CD4-positive, alpha-beta T cell treated with Interleukin-21 for 1 hour (primary cell): Measurements from ENCODE around the gene PAX5.

Experiments
- DNase-seq: peaks from one replicate; pipeline ENCODE4 v3.0.0-alpha.2; 2020

PAX5 gene

DNA sequence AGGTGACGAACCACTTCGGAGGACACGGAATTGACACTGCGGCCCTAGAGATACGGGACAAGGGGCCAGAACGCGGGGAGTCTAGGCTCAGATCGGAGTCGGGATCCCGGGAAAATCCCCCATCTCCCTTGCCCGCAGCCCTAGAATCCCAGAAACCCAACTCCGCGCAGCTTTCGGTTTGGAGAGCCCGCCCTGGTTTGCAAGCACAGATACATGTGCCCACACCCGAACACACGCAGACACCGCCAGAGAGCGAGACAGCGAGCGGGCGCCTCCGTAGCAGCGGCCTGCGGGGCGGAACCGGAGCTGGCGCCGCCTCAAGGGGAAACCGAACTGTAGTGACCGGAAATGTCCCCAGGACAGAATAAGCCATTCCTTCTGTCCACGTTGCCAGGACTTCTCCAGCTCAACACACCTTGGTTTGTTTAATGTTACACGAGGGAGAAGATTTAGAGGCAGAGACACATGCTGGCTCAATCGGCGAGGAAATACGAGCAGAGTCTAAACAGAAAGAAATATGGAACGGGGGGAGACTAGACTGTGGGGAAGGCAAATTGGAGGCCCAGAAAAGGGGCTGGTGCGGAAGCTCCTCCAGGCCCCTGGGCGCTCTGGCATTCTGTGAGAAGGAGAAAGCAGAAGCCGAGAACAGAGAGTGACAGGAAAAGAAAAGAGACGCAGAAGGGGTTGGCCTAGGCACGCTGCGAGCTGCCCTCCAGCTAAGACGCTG is 2.9 kb upstream of the PAX5 start:
- DNase-seq = peak; percentile 47

- DNase-seq = no peak
These were observed 2.3 kb upstream of the PAX5 start for GRCh38 chr9:37036371-37036775.

- DNase-seq = no peak
These were observed 1.7 kb upstream of the PAX5 start for GRCh38 chr9:37035648-37036370.

DNA sequence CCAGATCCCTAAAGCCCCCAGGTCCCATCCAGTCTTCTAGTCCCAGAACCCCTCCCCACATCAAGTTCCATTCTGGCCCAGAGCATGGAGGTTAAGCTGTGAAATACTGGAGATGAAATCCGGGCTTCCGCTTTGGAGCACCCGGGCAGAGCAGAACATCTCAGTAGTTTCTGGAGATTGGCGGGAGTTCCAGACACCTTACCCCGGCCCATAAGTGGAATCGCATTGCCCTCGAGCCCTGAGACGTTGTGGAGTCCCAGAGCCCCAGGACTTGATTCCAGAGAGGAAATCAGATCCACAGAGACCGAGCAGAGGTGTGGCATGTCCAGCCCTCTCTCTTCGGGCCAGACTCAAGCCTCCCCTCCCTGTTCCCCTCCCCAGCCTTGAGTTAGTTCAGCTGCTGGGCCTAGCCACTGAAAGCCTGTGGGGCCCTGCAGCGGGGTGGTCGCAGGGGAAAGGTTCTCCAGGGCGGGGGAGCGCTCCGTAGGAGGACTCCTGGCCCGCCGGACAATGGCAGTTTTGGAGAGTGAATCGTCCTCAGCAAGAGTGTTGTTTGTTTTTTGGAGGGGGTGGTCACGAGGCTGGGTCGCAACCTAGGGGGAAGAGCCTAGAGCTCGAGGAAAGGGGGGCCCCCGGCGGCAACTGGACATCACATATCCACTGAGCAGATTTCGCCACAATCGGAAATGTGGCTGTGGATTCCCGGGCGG is 1.0 kb upstream of the PAX5 start:
- DNase-seq = no peak

- no peak for DNase-seq
These were observed 353 bp upstream of the PAX5 start for GRCh38 chr9:37034305-37034937.

DNA sequence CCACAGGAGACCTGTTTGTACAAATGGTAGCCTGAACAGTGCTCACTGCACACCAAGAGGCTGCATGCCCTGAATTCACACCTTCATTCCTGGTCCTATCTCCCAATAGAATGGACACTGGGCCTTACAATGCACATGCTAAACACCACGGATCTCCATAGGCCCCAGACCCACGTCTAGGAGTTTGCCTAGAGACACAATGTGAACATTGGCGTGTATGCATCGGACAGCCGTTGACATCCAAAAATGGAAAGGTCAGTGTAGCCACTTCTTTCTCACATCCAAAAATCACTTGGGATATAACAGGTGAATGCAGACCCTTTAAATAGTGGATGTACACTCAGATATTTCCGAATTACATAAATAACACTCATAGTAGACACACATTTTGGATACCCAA is 927 bp downstream of the PAX5 start:
- no peak for DNase-seq

GRCh38 chr9:37032713-37033112 is 1.4 kb downstream of the PAX5 start:
- no peak for DNase-seq

DNA sequence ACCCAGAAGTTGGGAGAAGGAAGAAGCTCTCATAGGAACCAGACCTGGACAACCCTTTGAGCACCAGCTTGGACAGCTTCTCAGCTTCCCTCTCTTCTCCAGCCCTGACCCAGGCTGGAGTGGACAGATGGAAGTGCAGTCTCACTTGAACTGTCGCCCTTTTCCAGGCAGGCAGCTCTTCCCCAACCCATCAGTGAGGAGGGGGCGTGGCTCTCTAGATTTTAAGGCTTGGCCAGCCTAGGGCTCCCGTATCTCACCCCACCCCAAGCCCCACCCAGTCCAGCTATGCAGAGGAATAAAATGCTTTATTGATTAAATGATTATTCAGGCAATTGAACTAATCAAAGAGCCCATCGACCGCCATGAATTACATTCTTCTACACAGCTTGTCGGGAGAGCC is 2.2 kb downstream of the PAX5 start:
- no peak for DNase-seq

GRCh38 chr9:37031081-37031480 is 3.0 kb downstream of the PAX5 start:
- no peak for DNase-seq

DNA sequence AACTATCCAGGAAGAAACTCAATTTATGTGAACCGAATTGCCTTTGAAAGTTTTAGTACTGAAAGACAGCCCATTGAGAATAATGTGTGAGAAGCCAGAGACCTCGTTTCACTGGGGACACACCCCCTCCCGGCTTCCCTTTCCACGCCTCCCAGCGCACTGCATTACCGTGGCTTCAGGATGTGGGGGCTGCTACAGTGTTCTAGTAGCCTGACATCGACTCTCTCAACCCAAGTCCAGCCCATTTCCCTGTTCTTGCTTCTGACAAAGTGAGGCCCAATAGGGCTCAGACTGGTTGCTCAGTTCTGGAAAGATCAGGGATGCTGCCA is 3.5 kb downstream of the PAX5 start:
- DNase-seq = no peak

DNA sequence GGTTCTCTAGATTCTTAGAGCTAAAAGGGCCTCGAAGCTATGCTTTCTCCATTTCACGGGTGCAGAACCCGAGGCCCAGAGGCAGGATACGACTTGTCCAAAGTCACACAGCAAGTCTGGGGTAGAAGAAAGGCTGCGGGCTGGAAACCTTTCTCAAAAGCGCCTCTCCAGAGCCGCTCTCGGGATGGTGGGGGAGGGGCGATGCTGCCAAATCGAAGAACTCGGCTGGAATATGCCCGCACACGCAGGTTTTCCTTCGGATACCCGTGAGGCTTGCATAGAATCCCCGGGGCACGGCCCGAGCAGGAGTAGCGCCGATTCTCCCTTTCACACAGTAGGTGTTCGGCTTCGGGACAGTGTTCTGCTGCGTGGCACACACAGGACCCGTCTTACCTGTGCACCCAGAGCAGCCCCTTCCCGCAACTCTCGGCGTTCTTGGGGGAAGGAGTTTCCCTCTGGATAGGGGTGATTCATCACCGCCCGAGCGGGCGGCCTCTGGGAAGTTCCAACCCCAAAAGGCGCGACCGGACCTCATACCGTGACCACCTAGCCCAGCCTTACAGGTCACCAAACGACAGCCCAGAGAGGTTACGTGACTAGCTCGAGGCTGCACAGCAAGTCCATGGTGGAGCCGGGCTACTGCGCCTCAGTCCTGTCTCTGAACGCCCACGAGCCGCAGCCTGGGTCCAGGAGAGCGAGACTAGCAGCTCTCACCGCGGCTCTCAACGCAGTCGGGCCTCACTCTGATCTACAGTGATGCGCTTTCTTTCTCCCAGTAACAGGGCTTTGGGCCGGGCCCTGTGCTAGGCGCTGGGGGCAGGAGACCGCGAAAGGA is 4.1 kb downstream of the PAX5 start:
- no peak for DNase-seq

DNA sequence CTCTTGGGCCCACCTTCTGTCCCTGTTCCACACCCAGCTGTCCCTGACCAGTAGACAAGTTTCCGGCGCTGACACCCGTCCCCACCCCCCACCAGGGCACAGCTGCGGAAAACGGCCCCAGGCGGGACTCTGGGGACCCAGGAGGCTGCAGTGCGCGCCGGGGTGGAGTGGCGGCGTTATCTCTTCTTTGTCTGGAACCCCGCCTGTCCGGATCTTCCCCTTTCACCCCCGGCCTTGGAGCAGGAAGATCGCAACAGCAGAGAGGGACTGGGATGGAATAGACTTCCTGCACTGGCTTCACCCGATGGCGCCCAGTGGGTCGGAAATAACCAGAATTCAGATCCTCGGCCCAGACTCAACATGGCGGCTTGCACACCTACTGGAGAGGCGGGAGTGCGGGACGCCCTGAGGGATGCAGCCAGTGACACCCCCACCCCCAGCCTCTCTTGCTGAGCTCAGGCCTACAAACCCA is 4.7 kb downstream of the PAX5 start:
- DNase-seq = no peak

- no peak for DNase-seq
These were observed 5.5 kb downstream of the PAX5 start for GRCh38 chr9:37028420-37029031.

GRCh38 chr9:37027582-37028419 is 6.3 kb downstream of the PAX5 start:
- DNase-seq = peak; percentile 86

GRCh38 chr9:37026931-37027581 is 7.0 kb downstream of the PAX5 start:
- DNase-seq = no peak

DNA sequence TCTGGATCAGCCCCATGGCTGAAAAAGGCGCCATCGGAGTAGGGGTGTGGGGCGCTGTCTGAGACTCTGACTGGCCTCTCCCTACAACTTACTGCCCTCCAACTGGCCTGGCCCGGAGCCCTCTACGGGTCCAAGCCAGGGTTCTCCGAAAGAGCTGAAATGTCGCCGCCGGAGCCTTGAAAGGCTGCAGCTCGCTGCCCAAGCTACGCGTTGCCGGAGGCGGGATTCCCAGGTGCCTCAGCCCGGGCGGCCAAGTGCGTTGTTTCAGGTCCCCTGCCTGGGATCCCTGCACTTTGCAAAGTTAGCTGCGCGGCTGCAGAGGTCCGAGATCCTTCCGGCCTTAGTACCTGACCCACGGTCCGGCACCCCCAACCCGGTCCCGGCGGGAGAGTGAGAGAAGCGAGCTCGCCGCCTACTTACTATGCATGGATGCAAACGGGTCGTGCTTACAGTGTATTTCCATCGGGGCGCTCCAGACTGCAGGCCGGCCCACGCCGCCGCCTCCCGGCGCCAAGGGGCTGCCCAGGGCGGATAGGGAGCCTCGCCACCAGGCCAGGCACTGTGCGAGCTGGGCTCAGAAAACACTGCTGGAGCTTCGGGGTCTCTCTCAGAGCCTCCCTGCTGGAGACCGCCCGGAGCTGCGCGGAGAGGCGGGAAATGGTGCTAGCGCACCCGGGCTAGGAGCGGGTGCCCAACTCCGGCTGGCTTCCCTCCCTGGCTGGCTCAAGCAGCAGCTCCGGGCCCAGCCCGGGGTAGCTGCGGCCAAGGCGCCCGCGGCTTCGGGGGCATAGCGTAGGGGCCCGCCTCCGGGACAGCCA is 7.7 kb downstream of the PAX5 start:
- DNase-seq = no peak

DNA sequence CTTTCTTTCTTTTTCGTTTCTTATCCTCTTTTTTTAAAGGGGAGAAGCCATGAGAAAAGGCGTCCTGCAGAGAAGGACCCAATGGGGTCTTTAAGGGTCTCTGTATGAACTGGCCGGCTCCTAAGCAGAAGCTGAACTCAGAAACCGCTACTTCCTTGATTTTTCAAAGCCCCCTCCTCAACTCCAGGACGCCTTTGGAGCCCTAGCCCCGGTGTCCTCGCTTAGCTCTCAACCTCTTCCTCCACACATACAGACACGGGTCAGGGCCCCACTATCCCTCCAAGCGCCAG is 8.3 kb downstream of the PAX5 start:
- no peak for DNase-seq

GRCh38 chr9:37025071-37025822 is 8.8 kb downstream of the PAX5 start:
- DNase-seq = no peak

GRCh38 chr9:37017546-37017945 is 16.5 kb downstream of the PAX5 start:
- DNase-seq = no peak
